Limb (tissue), 2 donors: Measurements from ENCODE around the gene ZSCAN9.

Experiments
- DNase-seq, 2 donors: peaks; one replicate each; pipeline ENCODE4 v3.0.0-alpha.2; 2016; ENCODE audit errors: extremely low spot score in 2 of 2

The ZSCAN9 gene

GRCh38 chr6:28225056-28225834, at the start of gene ZSCAN9:
TSS of gene ZSCAN9 (plus strand) at chr6:28225275. CDS start at chr6:28227085, 1,810 bp downstream.
- peak; percentile 87 for DNase-seq

DNA sequence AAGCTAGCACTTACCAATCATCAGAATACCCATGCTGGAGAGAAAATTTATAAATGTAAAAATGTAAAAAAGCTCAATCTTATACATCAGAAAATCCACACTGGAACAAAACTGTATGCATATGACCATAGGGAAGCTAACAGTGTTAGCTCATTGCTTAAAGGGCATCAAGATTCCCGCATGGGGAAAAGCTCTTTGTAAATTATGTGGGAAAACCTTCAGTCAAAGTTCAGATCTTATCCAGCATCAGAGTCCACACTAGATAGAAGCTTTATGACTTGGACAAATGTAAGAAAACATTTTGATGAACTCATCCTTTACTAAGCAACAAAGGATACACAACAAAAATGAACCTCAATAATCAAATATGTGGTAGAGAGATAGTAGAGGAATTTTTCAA, 48.7 kb upstream of the ZSCAN9 start:
- no peak for DNase-seq

- DNase-seq = no peak
Measured at GRCh38 chr6:28182255-28182654, 42.8 kb upstream of the ZSCAN9 start.

GRCh38 chr6:28188111-28188979, 36.7 kb upstream of the ZSCAN9 start:
- no peak for DNase-seq

DNA sequence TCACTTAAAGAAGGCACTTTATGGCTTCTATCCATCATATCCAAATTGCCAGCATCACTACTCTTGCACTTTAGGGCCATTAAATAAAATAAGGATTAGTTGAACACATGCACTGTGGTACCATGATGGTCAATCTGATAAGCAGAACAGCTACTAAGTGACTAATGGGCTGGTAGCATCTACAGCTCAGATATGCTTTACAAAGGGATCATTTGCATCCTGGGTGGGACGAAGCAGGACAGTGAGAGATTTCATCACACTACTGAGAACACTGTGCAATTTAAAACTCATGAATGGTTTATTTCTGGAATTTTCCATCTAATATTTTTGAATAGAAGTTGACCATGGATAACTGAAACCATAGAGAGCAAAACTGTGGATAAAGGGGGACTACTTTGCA, 25.1 kb upstream of the ZSCAN9 start:
- DNase-seq = no peak

GRCh38 chr6:28203201-28203600, 21.9 kb upstream of the ZSCAN9 start:
- no peak for DNase-seq

DNA sequence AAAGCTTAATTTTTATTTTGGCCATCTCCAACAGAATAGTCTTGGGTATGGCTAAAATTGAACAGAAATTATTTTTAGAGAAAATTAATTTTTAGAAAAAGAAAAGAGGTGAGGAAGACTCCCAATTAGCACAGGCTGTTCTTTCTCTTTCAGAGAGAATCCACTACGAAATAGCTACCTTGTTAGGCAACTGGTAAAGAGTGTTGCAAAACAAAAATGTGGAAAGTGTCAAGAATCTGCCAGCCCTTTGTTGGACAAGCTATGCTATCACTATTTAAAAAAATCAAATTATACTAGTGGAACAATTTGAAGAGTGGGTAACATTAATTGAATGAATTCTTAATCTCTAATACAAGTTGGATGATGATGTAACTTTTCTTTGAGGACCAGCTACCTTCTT, 19.2 kb upstream of the ZSCAN9 start:
- no peak for DNase-seq

DNA sequence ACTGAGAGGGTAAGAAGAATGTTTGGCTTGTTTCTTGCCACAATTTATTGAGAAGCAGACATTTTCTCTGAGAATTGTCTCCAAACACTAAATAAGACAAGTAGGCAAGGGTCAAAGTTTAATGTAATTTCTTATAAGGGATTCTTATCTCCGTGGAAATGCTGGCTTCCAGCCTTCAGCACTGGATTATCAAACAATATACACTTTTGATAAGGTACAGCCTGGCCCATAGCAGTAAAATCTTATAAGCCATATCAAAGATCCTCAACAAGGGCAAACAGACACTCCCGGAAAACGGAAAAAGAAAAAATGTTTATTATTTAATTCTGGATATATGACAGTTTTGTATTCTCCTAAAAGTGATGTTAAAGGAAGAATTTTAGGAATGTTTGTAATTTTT, 18.5 kb upstream of the ZSCAN9 start:
- DNase-seq = no peak

GRCh38 chr6:28206928-28207509, 18.1 kb upstream of the ZSCAN9 start:
- DNase-seq = no peak

DNA sequence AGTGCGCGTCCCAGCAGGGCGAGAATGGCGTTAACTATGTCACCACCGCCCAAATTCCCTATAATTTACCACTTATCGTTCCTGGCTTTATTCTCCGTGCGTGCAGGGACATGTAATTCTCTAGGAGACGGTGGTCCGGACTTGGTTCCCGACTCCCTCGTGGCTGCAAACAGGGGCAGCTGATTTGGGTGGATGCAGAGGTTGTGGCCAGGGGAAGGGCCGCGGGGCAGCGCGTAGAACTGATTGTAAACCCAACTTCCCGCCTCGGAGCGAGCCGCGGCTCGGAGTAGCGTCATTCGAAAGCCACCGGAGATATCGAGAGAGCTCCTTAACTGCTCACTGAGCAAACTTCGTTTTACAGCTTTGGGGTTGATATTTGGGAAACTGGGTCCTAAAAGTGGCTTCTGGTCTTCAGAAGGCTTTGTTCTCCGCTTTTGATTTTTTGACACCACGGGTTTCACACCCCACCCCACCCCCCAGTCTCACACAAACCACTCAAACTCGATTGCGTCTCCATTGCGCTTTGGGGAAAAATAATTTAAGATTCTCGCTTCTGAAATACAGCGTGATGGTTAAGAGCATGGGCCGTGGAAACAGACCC, 17.5 kb upstream of the ZSCAN9 start:
- DNase-seq = peak in 1 of 2 donors; percentile 56

DNA sequence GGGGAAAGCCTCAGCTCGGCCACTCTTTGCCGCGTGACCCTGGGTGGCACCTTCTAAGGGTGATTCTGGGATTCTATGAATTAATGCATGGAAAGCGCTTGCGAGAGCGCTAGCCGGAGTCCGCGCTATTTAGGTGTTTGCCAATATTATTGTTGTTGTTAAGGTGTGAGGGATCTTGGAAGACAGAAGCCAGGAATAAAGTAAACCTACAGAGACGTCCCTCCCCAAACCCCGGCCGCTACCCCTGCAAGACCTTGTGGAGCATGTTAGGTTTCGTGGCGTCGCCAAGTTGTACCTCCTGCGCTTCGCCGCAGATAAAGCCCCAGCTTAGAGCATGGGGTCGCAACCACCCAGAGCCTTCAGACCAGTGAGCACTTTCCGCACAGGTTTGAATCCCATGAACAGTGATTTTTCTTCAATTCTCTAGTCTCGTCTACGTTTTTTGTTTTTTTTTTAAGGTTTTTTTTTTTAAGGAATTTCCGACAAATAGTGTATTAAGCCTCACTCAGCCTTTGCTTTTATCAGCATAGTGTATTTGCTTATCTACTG, 16.9 kb upstream of the ZSCAN9 start:
- peak in 1 of 2 donors; percentile 47 for DNase-seq

- no peak for DNase-seq
Measured at GRCh38 chr6:28209753-28210535, 15.1 kb upstream of the ZSCAN9 start.

DNA sequence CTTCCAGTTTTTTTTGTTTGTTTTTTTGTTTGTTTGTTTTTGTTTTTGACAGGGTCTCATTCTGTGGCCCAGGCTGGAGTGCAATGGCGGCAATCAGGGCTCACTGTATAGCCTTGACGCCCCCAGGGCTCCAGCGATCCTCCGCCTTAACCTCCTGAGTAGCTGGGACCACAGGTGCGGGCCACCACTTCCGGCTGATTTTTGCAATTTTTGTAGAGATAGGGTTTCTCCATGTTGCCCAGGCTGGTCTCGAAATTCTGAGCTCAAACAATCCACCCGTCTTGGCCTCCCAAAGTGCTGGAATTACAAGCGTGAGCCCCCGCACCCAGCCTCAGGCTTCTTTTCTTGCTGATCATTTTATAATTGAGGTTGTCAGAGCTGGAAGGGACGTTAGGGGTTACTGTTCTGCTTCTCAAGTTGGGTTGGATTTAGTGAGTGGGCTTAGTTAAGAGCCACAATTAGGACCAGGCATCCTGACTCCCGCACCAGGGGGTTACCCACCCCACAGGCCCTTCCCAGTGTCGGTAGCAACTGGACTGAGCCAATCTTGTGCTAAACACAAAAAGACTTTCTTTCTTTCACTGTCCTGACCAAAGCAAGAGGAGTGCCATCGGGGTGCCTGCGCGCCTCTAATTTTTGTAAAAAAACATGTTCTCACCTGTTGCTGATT, 13.1 kb upstream of the ZSCAN9 start:
- no peak for DNase-seq

- DNase-seq = peak in 1 of 2 donors; percentile 44
Measured at GRCh38 chr6:28212510-28213212, 12.4 kb upstream of the ZSCAN9 start.

- no peak for DNase-seq
Measured at GRCh38 chr6:28213213-28213523, 11.9 kb upstream of the ZSCAN9 start.

DNA sequence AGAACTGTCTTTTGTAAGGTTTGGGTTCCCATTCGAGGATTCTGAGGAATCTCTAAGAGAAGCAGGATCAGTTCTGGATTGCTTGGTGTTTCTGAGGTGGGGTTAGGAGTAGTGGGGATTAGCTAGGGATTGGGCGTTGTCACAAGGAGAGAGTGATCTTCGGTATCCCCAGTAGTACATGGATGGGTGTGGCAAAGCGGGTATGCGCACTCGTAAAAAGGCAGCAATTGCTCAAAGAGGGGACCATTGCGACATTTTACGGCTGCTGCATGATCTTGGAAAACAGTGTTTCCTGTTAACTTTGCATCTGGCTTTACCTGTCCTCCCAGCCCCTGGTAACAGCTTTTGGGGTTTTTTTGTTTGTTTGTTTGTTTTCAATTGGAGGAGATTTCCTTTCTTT, 9.7 kb upstream of the ZSCAN9 start:
- DNase-seq = no peak

DNA sequence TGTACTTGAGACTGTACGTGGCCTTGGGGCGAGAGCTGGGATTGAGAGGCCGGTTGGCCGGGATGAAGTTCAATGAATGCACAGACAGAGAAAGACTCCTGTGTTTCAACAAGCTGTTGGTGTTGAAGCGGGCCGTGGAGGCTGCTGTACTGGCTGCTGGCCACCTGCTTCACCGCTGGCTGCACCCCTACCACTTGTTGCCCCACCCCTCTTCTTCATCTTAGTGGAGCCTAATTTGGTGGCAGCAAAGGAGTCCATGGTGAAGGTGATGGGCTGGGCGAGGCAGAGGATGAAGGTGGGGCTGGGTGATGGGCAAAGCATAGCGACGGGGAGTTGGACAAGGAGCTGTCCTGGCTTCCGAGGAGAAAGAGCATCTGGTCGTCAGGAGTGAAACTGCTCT, 7.2 kb upstream of the ZSCAN9 start:
- DNase-seq = no peak

DNA sequence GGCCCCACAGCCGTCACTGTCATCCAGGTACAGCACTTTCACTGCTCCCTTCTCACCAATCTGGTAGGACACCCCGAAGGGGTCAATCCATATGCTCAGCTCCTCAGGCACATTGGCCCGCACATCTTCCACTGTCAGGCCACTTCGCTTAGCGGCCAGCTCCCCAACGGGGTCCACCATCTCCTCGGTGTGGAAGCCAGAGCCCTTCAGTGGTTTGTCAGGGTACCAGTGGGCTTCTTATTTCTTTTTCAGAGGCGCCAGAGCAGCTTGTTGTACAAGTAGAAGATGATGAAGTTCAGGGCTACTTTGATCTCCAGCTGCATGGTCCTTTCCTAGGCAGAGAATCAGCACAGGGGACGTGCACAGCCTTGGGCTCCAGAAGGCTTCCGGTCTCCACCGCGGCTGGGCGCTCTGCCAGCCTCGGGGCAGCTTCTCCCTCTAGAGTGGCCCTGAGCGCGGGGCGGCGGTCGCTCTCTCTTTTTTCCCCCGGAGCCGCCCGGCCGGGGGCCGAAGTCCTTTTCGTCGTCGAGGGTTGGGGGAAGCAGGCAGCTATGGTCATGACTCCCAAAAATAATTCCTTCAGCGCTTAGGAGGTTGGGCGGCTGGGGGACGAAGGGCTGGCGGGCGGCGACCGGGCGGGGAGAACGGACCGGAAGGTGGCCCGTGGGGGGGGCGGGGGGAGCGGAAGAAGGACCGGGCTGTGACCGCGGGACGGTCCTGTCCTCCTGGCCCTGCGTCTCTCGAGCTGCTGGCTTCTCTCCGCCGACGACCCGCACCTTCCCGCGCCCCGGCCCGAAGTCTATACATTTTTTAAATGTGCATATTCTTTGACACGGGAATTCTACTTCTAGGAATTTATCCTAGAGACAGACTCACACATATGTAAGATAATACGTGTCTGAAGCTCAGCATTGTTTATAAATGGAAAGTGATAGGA, 6.5 kb upstream of the ZSCAN9 start:
- DNase-seq = peak; percentile 45 to 76
